ENCODE results near the gene LGALSL.

The LGALSL gene

DNA sequence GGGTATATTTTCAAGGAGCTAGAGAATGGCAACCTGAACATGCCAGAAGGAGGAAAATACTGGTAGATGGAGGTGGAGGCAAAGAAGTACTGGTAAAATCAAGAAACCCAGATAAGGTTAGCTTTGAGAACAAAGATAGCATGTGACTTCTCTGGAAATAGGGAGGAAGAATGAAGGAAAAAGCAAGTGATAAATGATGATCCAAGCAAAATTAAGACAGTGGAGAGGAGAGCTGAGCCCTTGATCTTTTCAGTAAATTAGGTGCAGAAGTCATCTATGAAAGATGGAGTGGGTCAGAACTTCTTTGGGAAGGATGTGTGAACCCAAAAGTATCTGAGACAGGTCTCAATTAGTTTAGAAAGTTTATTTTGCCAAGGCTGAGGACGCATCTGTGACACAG is 44.5 kb downstream of the LGALSL start:
- no peak for DNase-seq (ENCODE audit: low read depth in 3 of 3)

DNA sequence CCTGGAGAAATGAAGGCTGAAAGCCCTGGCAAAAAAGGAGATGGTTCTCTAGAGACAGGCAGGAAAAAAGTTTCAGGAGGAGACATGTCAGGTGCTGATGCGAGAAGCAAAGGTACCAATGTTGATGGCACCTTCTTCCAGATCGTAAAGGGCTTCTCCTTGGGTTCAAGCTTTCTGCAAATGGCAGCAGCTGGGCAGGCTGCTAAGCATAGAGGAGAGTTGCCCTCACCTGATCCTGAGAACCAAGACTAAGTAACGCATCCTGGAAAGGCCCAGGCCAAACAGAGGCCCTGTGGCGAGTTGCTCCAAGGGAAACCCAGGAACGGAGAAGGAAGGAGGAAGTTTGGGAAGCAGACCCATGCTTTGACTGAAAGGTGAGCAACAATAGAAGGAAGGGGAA is 46.6 kb downstream of the LGALSL start:
- no peak for DNase-seq (ENCODE audit: low read depth in 3 of 3)

DNA sequence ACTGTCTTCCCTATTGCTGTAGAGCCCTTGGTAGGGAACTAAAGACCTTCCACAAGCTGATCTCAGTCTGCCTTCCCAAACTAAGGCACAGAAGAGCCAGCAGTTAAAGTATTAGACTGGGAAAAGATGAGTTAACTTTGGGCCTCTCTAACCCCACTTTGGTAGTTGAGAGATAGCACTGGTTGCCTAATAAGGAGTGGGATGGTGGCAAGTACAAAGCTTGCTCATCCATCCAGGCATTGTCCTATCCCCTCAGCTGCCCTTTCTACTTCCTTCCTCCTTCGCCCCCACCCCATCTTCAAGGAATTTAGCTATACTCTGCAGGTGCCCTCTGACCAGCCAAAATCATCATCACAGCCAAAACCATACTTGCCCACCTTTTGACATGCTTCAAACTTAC is 48.0 kb downstream of the LGALSL start:
- DNase-seq (ENCODE audit: low read depth in 3 of 3) = no peak

GRCh38 chr2:64502860-64503259 is 48.9 kb downstream of the LGALSL start:
- no peak for DNase-seq (ENCODE audit: low read depth in 3 of 3)

- DNase-seq (ENCODE audit: low read depth in 3 of 3) = no peak
These were observed 51.1 kb downstream of the LGALSL start for GRCh38 chr2:64504774-64505720.

GRCh38 chr2:64506686-64507085 is 52.7 kb downstream of the LGALSL start:
- DNase-seq (ENCODE audit: low read depth in 3 of 3) = no peak
